Glomerular visceral epithelial cell (primary cell): ENCODE data around the gene ZNF662.
"Not testable (repeated sequence)": the region's sequence is repeated elsewhere in the genome, so short reads cannot be mapped to it uniquely, and the experiment has no call there.

Source experiments
- DNase-seq: peaks from one replicate; pipeline ENCODE4 v3.0.0-alpha.2; 2016; ENCODE audit errors: extremely low spot score

The ZNF662 gene

DNA sequence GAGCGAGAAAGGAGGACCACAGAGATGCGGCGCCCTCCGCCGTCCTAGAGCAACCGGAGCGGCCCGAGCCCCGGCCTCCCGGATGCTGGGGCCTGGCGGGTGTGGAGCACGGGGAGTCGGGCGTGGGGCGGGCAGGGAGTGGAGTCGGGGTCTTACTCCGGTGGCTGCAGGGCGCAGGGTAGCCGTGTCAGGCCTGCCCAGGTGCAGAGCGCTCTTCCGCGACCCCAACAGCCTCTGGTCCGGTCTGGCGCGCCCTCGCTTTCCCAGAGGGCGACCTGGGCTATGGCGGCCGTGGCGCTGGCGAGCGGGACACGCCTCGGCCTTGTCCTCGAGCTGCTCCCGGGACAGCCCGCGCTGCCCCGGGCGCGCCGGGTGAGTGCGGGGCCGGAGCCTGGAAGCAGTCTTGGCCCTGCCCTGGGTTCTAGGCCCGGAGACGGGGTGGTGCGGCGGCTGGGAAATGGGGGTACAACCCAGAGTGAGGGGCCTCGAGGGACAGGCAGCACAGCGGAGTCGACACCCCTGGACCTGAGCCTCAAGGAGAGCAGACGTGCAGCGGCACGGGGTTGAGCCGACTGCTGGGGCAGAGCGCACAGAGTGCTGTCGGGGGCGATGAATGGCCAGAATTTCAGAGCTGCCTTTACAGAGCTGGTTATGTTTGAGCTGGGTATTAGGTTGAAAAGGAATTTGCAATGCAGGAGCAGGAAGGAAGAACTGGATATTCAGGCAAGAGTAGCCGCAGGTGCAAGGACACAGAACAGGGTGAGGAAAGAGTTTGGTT, at the start of gene ZNF662:
Gene ZNF662, plus strand, starts transcription at position 73 of the 778 bp plus-strand sequence. CDS start 1,973 bp downstream, outside the sequence.
- DNase-seq = peak; percentile 25

DNA sequence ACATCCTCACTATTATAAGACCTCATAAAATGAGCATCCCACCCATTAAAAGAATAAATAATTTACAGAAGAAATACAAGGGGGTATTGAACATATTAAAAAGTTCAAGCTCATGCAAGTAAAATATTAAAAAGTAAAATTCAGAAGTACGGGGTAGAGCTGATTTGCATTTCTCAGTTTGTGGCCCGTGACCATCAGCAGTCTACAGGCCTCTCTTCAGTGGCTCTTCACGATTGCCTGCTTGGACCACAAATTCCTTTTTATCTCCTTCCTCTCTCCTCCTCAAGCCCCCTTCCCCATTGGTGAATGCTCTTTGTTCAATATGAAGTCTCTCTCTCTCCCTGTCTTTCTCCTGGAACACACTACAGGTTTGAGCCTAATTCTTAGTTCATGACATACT, 49.4 kb upstream of the ZNF662 start:
- no peak for DNase-seq

DNA sequence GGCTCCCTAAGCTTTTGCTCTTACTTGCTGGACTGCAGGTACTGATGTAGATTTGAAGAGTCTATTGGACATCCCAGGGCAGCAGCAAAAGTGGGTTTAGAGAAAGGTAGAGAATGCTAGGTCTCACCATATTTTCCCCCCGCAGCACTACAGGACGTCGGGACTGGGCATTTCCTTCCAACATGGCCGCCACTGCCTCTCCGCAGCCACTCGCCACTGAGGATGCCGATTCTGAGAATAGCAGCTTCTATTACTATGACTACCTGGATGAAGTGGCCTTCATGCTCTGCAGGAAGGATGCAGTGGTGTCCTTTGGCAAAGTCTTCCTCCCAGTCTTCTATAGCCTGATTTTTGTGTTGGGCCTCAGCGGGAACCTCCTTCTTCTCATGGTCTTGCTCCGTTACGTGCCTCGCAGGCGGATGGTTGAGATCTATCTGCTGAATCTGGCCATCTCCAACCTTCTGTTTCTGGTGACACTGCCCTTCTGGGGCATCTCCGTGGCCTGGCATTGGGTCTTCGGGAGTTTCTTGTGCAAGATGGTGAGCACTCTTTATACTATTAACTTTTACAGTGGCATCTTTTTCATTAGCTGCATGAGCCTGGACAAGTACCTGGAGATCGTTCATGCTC, 41.5 kb upstream of the ZNF662 start:
- DNase-seq = no peak

DNA sequence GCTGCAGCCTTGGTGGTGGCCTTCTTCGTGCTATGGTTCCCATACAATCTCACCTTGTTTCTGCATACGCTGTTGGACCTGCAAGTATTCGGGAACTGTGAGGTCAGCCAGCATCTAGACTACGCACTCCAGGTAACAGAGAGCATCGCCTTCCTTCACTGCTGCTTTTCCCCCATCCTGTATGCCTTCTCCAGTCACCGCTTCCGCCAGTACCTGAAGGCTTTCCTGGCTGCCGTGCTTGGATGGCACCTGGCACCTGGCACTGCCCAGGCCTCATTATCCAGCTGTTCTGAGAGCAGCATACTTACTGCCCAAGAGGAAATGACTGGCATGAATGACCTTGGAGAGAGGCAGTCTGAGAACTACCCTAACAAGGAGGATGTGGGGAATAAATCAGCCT, 40.7 kb upstream of the ZNF662 start:
- no peak for DNase-seq

DNA sequence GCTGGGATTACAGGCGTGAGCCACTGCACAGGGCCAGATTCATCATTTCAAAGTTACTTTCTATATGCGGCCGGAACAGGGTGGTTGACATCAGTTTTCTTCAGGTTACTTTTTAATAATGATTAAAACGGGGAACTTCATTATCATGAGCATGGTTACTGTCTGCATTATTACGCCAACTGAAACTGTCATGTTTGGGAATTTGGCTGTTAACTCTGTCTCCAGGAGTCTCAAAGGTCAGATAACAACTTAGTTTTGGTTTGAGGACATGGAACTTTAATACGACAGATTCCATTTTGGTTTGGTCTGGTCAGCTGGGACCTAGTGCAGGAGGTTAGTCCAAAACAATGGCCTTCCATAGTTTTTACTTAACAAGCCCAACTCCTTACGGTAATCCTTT, 38.8 kb upstream of the ZNF662 start:
- DNase-seq = no peak

DNA sequence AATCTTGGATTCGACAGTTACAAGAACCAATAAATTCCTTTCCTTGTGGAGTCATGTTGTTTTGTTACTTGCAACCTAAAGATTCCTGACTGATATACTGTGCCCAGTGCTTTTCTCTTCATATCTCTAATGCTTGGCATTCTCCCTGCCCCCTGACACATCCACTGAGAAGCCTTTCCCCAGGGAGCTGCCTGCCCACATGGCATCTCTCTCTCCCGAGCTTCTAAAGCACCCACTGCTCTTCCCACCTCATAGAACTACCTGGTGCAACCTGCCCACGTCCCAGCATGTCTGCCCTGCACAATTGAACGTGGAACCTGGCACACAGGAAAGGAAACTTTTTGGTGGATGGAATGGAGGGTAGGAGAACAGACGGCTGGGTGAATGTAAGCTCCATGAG, 37.1 kb upstream of the ZNF662 start:
- no peak for DNase-seq

DNA sequence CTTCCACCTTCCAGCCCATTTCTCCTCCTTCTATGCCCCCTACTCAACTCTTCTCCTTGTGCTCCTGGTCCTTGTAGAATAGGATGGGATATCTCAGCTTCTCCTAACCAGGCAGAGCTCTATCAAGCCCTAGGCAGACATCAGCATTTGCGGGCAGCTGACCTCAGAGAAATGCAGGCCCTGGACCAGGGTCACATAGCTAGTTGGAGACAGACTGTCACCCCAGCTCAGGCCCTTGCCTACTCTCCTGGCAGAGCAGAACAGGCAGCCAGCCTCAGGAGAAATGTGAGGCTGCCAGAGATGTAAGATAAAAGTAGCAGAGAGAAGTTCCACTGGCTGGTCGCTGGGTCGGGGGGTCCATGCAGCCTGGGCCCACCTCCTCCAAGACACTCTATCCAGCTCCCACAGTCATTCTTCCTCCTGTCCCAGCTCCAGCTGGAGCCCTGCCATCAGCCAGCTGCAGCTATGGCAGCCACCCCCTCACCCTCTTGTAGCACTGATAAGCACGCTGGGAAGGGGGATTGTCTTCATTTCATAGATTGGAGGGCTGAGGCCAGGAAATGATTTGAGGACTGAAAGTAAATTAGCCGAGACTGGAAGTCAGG, 34.2 kb upstream of the ZNF662 start:
- DNase-seq = no peak

DNA sequence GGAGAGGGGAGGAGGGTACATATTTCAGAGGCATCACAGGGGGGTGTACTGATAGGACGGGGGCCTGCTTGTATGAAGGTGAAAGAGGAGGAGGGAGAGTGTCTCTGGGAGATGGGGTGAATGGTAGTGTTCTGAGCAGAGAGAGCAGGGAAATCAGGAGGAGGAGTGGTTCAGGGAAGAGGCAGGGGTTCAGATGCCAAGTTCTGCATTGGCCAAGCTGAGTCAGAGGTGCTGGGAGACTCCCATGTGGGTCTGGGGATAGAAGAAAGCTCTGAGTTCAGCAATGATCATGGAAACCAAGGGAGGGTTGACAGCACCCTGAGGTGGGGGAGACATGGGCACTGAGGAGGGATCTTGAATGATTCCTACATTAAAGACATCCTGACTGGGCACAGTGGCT, 33.2 kb upstream of the ZNF662 start:
- DNase-seq = no peak

DNA sequence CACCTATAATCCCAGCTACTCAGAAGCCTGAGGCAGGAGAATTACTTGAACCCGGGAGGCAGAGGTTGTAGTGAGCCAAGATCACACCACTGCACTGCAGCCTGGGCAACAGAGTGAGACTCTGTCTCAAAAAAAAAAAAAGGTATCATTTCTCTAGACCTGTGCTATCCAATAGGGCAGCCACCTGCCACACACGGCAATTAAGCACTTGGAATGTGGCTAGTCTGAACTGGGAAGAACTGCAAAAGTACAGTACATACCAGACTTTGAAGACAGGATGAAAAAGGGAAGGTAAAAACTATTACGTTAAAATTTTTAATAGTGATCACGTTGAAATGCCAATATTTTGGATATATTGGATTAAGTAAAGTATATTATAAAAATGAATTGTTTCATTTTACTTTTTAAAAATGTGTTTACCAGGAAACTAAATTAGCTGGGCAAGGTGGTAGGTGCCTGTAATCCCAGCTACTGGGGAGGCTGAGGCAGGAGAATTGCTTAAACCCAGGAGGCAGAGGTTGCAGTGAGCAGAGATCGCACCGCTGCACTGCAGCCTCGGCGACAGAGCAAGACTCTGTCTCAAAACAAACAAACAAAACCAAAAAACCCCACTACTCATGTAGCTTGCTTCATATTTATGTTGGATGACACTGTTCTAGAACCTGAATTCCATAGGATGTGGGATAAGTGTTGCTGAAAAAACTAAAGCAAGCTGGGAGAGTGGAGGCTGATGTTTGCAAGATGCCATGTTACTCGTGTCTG, 32.5 kb upstream of the ZNF662 start:
- DNase-seq = no peak

DNA sequence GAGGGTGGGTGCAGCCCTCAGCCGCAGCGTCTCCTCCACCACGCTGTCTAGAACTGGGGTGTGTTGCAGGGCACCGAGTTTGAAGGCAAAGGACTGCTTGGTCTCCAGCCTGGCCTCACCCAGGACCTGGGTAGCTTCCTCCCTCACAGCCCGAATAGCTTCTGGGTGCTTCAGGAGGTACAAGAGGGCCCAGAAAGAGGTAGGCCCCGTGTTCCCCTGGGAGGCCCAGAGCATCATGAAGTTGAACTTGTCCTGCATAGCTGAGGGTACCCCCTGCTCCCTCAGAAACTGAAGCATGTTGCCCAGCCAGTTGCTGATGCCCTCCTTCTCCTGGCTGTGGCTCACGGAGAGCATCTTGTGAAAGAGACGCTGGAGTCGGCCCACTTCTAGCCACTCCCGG, 31.2 kb upstream of the ZNF662 start:
- no peak for DNase-seq

DNA sequence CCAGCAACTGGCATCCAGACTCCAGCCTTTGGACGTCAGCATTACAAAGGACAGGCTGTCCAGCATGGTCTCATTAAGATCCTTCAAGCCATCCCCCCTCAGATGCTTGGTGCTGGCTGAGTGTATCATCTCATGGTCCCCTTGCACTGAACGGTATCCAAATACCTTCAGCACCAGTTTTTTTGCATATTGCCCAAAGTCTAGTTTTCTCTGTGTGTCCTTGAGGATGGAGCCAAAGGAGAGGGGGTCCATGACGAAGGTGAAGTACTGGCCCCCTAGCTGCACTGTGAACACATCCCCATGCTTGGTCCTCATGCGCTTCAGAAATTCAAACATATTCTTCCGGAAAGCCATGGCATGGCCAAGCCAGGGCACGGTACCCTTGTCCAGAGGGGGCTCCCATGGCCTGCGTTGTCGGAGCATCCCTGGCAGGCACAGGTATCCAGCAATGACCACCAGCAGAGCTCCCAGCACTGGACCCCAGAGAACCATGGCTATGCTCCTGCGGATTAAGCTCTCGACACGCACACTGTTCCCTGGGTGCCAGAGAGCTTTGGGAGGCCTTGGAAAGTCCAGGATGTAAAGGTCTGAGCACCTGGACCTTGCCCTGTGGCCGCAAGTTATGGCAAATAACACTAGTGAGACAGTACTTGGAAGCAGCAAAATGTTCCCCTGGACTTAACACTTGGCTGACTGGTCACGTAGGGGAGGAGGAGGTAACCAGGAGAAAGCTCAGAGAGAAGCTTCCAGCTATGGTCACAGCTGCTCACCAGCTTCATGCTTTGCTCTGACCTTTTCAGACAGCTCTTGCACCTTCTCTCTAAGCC, 30.4 kb upstream of the ZNF662 start, which contains the start of gene CYP8B1:
Gene CYP8B1, minus strand, starts transcription at position 555 of the 827 bp plus-strand sequence. Its CDS starts 63 bp downstream, at position 492.
- no peak for DNase-seq

DNA sequence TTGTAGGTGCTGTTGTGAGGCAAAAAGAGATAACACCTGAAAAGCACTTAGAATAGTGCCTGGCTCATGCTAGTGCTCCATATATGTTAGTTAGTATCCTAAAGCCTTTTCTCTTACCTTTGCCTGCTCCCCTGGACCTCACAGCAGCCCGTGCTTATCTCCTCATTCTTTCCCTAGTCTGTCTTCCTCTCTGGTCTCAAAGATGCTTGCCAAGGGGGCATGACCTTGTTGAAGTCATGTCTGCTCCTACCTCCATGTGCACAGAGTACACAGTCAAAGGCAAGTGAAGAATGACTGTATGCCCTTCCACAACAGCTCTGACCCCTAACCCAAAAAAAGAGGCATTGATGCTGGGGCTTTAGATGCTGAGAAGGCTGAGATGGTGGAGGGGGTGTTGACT, 29.5 kb upstream of the ZNF662 start:
- no peak for DNase-seq

DNA sequence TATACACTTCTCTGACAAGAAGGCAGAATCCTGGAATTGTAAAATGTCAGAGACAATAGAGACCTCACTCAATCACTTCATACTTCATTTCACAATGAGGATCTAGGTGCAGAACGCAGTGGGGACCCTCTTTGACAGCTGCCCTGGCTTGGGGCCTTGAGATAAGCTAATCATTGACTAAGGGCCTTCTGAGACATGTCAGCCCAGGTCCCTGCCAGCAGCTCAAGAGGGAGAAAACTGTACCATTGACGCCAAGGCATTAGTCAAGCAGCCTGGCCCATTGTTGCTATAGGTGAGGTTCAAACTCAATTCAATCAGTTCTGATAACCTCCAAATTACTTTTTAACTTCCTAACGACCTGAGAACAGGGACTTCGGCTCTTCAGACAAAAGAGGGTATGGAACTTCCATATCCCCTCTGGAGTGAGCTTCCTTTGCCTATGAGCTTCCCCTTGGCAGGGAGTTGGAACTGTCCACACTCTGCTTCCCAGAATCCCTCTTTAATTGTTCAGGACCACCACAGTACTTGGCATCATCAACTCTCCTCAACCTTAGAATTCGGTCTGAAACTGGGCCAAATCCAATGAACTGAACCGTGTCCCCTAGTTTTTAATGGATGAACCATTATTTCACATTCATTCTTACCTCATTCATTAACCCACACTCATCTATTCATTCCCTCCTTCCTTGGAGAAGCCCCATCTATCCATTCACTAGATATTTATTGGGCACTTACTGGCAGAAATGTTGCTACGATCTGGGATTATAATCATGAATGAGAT, 28.8 kb upstream of the ZNF662 start:
- DNase-seq = peak; percentile 27

DNA sequence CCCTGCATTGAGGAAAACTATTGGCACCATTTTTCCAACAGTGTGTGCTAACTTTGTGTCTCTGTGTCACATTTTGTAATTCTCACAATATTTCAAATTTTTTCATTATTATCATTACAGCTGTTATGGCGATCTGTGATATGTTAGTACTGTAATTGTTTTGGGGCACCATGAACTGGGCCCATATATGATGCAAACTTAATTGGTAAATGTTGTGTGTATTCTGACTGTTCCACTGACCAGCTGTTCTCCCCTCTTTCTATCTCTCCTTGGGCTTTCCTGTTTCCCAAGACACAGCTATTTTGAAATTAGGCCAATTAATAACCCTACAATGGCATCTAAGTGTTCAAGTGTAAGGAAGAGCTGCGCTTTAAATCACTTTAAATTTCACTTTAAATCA, 28.1 kb upstream of the ZNF662 start:
- no peak for DNase-seq

DNA sequence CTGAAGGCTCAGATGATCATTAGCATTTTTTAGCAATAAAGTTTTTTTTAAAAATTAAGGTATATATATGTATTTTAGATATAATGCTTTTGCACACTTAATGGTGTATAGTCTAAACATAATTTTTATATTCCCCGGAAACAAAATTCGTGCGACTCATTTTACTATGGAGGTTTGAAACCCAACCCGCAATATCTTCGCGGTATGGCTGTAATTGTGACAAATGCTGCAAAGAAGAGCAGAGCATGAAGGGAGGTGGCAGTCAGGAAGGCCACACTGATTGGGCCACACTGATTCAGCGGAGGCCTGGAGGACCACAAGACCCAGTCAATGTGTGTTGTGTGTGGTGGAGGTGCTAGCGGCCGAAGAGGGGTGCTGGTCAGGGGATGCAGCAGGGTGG, 25.8 kb upstream of the ZNF662 start:
- no peak for DNase-seq

DNA sequence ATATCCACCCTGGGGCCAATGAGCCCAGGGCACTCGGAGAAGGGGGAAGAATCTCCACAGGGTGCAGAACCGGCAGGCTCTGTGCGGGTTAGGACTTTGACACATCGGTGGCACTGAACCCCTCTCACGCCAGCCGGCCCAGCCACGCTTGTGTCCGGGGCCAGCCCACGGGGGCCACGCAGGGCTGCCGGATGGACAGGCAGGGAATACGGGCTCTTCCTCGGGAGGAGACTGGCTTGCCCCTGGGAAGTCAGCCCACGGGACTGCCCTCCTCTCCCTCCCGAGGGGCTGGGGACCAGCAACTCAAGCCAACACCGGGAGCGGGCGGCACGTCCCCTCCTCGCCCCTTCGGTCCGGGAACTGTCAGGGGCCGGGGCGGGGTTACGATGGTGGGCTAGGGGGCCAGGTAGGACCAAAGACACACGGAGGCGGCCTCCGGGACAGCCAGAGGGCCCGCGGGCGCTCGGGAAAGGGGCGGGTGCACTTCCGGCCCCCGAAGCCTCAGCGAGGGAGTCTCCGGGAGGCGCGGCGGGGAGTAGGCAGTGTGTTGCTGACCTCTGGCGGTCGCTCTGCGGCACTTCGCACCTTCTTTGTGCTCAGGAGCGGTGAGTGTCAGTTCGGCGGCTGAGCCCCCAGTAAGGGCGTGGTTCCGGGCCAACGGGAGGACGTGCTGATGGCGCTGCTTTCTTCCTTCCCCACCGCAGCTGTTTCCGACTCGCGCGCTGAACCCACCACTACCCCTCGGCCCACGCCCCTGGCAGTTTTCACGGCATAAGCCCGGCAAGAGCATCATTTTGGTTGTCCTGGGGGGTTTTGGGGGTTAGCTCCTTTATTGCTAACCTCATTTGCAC, 25.1 kb upstream of the ZNF662 start:
- DNase-seq = peak; percentile 86

DNA sequence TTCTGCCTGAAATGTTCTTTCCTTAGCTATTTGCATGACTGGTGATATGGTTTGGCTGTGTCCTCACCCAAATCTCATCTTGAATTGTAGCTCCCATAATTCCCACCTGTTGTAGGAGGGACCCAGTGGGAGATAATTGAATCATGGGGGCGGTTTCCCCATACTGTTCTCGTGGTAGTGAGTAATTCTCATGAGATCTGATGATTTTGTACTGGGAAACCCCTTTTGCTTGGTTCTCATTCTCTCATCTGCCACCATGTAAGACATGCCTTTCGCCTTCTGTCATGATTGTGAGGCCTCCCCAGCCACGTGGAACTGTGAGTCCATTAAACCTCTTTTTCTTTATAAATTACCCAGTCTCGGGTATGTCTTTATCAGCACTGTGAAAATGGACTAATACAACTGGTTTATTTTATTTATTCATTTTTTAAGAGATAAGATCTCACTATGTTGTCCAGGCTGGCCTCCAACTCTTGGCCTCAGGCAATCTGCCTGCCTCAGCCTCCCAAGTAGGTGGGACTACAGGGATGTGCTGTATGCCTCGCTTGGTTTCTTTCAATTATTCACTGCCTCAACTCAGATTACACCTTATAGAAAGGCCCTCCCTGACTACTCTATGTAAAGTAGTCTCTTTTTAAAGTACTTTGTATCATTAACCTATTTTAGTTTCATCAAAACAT, 22.6 kb upstream of the ZNF662 start:
- not testable (repeated sequence) for DNase-seq

DNA sequence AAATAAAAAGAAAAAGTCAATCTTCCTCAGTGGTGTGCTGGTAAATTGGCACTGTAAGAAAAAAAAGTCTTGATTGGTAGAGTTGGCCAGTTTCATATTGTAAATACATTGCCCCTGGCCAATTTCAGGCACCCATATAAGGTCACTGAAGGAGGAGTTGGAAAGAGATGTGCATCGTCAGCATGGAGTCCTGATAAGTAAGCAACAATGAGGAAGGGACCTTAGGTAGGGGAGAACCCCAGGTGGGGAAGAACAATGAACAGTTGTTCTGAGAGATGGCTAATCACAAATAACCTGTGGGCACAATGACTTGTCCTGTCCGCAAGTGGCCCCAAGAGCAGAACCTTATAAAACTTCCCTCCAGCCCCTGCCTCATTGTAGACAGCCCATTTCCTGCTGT, 21.6 kb upstream of the ZNF662 start:
- DNase-seq = no peak

DNA sequence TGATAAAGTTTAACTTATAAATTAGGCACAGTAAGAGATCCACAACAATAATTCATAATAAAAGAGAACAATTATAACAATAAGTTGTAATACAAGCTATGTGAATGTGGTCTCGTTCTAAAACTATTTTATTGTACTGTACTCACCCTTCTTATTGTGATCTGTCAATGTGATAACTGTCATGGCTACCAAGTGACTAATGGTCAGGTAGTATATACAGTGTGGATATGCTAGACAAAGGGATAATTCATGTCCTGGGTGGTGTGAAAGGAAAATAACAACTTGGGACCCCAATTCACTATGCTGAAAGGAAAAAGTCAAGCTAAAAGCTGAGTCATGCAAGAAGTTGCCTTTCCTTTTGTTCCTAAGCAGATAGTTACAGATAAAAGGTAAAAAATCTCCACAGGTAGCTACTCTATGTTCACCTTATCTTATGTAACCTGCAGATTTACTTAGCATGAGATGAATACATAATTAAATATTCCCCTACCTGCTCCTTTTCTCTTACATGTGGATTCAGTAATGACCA, 19.6 kb upstream of the ZNF662 start:
- no peak for DNase-seq
